SIG-M5 treated with dmso at 0.1 percent for 504 hours (cell line): ENCODE measurements around the gene ATP6V1A.

Experiments used
- DNase-seq: peaks from one replicate; lab custom pipeline; 2025; ENCODE audit not compliant: unreplicated experiment; lab: John Stamatoyannopoulos, UW

Gene ATP6V1A

DNA sequence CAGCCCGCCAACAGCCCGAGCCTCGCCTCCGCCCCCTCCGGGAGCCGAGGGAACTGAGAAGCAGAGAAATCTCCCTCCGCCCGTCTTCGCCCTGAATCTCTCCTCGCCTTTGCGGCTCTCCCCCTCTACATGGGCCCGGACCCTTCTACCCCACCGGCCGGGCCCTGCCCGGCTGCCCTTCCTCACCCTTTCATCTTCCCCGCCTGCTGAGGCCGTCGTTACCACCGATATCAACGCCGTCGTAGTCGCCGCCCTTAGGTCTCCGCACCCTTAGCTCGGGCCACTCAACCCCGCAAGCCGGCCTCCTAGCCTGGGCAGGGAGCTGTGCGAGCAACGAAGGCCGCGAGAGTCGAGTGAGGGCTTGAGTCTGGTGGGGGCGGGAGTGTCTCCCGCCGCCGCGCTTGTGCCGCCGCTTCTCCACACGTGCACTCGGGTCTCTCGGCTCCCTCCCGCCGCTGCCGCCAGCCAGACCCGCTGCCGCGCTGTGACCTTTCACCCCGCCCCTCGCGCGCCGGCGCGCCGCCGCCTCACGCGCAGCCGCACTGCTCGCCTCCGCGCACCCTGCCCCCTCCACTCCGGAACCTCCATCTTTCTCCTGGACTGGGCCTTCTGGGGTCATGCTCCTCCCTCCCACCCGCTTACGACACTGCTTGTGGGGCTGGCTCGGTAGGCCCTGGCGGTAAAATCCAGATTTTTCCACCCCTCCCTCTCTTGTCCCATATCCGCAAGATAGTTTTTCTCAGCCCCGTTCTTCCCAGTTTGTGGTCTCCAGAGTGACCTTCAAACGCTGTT lies 883 bp upstream of the ATP6V1A start, which contains the start of gene NAA50:
NAA50 (minus strand) TSS at position 494 of the 792 bp plus-strand sequence; CDS start at position 194, 300 bp downstream.
- peak; percentile 97 for DNase-seq

DNA sequence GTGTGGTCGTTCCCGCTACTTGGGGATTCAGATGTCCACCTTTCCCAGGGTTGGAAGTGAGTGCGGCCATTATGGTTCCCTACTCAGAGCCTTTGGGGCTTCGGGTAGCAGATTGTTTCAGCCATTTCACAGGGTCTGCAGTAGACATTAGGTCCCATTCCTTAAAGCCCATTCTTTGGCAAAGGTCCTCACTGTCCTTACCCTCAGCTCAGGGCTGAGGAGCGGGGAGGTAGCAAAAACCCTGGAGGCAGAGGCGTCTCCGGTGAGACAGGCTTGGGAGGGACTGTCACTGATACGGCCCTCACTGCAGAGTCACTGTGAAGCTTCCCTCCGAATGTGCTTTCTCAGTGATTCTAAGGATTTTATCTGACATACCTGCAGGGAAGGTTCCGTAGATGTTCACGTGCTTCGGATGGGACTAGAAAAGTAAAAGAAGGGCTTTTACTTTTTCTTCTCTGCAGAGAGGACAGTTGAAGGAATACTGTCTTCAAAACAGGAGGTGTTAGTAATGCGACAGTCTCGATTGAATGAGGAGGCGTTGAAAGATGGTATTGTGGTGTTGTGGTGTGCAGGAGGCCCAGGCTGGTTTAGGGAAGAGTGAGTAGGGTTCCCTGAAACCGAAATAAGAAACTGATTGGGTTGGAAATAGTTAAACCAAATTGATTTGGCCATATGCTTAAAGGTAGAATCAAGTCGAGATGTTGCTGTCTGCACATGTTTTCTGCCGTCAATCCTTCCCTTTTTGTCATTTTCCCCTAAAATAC lies 630 bp downstream of the ATP6V1A start:
- DNase-seq: peak; percentile 46

DNA sequence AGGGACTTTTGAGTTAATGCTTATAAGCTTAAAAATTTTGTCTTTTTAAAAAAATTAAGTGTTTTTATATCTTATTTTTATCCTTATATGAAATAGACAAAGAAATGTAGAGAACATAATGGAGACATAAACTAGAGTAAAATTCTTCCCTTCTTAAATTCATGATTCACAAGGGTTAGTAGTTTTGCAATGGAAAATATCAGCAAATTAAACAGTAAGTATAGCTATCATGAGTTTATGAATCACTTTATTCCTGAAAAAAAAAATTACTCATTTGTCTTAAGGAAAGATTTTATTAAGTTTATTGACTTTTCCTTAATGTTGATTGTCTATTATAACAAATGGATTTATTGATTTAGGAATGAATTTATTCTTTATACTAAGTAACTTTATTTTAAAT lies 4.3 kb downstream of the ATP6V1A start:
- no peak for DNase-seq

DNA sequence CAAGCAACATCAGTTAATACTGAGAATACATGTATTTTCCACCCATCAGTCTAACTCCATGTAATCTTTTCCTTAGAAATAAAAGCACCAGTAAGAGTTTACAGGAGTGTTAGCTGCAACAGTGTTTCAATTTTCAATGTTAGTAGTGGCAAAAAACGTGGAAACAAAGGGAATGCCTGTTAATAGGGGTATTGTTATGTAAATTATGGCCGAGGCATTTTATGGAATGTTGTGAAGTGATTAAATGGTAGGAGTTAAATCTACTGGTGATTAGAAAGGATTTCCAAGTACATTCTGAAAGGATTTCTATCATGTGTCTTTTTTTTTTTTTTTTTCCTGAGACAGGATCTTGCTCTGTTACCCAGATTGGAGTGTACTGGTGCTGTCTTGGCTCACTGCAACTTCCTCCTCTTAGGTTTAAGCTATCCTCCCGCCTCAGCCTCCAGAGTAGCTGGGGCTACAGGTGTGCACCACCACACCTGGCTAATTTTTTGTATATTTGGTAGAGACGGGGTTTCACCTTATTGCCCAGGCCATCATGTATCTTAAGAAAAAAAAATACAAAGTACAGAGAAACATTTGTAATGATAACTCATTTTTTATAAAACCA lies 6.6 kb downstream of the ATP6V1A start:
- DNase-seq: no peak

DNA sequence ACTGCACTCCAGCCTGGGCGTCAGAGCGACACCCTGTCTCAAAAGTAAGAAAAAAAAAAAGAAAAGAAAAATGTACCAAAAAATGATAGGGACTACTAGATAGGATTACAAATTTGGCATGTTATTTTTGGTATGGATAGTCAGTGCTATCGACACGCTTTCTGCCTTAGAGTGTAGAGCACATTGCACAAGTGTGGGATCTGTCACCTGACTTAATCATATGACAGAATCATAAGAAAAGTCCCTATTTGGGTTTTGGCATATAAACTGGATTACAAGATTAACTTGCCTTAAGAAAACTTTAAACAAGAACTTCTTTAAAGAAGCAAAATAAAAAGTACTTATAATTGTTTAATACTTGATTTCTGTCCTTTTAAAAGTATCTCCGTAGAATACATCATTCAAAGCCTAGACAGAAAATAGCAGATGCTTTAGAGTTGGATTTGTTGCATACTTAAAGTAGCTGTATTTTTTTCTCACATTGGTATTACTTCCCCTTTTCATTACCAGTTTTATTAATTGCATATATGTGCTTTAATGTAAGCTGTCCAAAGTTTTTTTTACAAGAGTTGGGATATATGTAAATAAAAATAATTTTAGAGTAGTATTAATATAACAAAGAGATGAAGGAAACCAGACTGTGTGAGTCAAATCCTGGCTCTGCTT lies 7.8 kb downstream of the ATP6V1A start:
- no peak for DNase-seq

DNA sequence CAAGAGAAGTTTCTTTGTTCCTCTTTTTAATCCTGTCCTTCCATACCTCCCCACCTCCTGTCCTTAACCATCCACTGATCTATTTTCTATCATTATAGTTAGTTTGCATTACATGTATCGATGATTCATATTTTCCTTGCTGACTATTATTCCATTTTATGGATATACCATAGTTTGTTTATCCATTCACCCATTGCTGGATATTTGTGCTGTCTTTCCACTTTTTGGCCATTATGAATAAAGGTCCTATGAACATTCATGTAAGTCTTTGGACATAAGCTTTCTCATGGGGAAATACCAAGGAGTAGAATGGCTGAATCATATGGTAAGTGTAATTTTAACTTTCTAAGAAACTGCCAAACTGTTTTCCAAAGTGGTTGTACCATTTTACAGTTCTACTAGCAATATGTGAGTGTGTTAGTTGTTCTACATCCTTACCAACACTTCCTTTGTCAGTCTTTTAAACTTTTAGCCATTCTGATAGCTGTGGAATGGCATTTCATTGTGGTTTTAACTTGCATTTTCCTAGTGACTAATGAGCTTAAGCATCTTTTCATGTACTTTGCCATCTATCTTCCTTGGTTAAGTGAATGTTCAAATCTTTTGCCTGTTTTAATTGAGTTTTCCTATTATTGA lies 11.7 kb downstream of the ATP6V1A start:
- no peak for DNase-seq

DNA sequence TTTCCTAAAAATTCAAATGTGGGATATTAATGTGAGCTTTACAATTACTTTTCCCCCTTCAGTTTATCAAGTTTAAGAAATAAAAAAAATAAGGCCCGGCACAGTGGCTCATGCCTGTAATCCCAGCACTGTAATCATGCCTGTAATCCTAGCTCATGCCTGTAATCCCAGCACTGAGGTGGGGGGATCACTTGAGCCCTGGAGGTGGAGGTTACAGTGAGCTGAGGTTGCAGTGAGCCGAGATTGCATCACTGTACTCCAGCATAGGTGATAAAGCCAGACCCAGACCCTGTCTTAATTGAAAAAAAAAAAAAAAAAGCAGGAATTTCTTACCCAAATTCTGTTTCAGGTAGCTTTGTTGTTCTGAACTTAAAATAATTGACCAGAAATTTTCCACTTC lies 17.9 kb downstream of the ATP6V1A start:
- no peak for DNase-seq

DNA sequence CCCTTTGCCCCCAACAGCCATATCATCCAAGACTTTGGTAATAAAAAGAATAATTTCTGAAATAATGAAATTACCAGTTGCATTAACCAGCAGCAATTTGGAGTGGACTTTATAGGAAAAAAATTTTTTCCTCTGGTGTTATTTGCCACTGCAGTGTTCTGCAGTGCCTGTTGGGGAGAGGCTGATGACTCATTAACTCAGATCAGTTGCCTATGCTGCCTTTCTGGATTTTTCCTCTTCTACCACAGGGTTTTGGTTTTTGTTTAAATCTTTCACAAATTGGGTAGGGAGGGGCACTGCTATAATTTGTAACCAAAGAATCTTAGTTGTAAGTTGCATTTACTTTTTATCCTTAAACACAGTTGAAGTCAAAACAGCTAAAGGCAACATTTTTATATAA lies 22.7 kb downstream of the ATP6V1A start:
- peak; percentile 39 for DNase-seq

DNA sequence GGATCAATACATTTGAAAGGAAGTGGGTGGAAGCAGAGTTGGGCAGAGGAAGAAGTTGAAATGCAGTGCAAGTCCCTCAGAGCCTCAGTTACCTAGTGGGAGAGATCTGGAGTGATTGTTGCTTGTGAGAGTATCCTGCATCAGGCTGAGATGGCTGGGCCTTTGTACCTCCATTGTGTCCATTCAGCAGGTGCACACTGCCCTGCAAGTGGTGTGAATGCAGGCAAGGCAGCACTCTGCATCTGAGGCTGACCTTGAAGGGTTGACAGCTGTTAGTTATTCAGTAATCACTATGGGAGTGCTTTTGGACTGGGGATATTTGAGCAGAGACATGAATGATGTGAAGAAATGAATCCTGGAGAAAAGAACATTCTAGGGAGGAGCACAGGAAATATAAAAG lies 25.2 kb downstream of the ATP6V1A start:
- no peak for DNase-seq

DNA sequence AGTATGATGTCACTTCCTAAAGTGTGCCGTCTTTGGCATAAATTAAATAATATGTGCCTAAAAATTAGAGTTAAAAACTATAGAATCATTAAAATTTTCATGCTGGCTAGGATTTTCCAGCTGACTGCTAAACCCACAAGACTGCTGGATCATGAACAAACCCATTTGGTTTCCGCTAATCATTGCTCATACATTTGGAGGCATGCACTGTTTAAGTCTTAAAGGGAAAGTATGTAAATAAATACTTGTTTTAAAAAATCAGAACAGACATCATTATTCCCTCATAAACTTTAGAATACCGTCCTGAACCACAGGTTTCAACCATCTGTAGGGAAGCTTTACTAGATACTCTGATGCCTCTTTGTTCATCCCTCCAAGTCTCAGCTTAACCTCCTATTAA lies 26.5 kb downstream of the ATP6V1A start:
- DNase-seq: no peak

DNA sequence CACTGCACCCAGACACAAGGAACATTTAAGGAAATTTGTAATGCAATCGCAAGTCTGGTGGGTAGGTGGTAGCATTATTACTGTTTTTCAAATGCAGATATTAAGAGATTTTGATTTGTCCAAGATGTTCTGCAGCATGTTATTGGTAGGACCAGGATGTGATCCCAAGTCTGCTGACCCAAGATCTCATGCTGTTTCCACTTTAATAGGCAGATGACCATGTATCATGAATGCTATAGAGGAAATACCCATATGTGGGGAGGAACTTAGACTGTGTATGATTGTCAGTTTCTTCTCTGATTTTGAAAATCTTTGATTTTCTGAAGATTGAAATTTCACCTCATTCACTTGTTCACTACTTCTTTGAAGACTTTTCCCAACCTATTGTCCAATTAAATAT lies 28.7 kb downstream of the ATP6V1A start:
- DNase-seq: no peak

DNA sequence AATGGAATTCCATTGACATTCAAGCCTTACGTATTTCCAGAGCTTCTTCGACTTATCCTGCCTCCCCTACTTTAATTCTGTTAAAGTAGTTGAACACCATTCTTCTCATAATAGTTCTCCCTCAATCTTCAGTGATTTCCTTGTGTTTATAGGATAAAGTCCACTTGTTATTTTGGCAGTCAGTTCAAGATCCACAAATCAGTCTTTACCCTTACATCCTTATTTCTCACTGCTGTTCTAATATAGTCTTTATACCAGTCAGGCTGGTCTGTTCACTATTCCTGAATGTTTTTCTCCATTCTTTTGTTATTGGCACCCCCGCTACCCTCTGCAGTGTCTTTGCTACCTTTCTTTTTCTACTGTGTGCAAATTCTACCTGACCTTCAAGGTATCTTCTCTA lies 29.7 kb downstream of the ATP6V1A start:
- DNase-seq: no peak

DNA sequence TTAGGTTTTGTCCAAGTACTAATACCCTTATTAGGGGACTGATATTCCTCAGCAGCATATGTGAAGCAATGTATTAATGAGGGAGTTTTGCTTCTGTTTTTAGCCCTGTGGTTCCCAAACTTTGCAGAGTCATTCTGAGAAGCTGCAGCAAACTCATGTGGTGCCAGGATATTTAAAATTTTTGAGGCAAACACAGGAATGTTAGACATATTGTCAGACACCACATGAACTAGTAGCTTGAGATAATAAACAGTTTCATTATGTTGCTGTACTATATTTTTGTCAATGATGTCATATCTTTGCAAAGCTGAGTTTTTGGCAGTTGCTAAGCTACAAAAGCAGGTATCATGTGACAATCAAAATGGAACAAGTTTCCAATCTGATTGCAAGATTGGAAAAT lies 36.6 kb downstream of the ATP6V1A start:
- DNase-seq: peak; percentile 57

DNA sequence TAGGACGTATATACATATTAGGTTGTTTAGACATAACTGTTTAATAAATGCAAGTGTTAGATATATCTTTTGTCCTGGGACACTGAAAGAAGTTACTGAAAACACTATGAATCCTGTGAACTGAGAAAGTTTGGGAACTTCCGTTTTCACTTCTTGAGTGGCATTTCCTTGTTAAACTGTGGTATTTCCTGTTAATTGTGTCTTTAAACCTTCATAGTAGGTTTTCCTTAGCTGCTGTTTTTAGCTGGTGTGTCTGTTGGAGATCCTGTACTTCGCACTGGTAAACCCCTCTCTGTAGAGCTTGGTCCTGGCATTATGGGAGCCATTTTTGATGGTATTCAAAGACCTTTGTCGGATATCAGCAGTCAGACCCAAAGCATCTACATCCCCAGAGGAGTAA lies 37.1 kb downstream of the ATP6V1A start:
- peak; percentile 6 for DNase-seq

DNA sequence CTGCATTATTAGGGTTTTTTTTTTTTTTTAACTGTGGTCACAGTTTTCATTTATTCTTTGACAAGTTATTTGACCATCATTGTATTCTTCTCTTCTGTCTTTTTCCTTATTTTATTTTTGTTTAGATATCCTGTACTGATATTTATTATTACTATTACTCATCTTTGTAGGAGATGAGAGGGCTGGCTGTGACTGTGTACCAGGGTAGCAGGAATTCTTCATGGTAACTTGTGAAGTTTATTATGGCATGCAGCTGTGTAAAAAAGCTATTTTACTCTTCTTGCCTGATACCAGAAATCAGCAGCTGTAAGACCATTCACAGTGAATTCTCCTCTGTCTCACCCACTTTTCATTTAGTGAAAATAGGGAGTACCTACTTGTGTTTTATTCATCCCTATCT lies 44.5 kb downstream of the ATP6V1A start:
- no peak for DNase-seq

DNA sequence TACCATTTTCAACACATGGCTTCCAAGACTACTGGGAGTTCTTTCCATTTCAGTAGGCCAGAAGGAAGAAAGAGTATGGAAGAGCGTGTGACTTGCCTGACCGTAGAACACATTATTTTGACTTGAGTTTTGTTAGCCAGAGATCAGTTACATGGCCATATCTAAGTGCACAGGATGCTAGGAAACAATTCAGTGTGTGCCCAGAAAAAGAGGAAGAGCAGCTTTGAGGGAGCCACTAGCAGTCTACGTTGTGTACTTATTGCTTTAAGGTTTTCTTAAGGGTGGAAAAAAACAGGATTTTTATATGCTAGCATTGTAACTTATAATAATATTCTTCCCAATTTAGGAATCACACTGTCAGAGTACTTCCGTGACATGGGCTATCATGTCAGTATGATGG lies 47.7 kb downstream of the ATP6V1A start:
- DNase-seq: peak; percentile 27

DNA sequence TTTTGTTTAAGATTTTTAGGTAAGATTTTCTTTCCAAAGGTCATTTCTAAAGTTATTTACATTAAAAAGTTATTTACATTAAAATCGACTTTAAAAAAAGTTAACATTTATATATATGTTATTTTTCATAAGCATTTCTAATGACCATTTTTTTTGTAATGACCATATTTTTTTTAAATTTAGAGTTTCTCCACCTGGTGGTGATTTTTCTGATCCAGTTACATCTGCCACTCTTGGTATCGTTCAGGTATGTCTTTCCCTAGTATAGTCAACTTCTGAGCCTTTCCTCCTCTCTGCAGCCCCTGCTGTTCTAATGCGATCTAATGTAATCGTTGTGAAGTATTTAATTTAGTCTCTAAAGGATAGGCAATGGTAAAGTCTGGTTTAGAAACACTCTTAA lies 48.9 kb downstream of the ATP6V1A start:
- no peak for DNase-seq

DNA sequence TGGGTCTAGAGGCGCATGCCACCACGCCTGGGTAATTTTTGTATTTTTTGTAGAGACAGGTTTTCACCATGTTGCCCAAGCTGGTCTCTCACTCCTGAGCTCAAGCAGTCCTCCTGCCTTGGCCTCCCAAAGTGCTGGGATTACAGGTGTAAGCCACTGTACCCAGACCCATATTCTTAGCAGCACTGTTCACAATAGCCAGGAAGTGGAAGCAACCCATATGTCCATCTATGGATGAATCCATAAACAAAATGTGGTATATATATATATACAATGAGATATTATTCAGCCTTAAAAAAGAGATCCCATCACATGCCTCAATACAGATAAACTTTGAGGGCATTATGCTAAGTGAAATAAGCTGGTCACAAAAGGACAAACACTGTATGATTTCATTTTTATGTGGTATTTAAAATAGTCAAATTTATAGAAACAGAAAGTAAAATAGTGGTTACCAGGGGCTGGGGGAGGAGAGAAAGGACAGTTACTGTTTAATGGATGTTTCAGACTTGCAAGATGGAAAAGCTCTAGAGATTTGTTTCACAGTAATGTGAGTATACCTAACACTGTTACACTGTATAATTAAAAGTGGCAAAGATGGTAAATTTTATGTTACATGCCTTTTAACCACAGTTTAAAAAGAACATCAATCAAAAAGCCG lies 56.1 kb downstream of the ATP6V1A start:
- DNase-seq: no peak

DNA sequence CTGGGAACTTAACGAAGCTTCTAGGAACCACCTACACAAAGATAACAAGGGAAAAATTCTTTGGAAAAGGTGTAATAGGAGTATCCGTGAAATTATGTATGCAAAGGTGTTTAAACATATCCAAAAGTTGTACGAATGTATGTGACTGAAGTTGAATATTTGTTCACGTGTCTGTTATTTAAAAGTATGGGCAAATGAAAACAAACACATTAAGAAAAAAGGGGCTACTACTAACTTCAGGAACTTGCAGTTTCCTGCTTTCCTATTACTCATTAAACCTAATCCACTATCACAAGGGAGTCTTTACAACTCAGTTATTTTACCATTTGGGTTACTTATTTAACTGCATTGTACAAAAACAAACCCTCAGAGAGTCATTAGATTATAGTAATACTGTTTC lies 57.8 kb downstream of the ATP6V1A start:
- no peak for DNase-seq

DNA sequence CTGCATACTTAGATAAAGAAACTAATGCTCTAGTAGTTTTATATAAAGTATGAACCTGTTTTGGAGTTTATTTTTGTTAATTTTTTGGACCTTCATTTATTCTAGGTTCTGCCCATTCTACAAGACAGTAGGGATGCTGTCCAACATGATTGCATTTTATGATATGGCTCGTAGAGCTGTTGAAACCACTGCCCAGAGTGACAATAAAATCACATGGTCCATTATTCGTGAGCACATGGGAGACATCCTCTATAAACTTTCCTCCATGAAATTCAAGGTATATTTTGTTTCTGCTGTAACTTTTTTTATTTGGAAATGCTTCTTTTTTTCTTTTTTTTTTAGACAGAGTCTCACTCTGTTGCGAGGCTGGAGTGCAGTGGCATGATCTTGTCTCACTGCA lies 58.4 kb downstream of the ATP6V1A start:
- no peak for DNase-seq
